K562 (cell line): ENCODE results near the gene RNASEH2C. TPM values are rescaled to one million over a fixed set of nuclear protein-coding genes. Genes with fewer than 3 reads are reported as not detected.

Experiments
- ATAC-seq: fragments of 200-7000 bp; cut with Tn5 transposase; 3 replicates; pipeline ENCODE4 v1.9.1; 2020; ENCODE audit warnings: moderate library complexity
- BruUV-seq: library from RNA; stranded (reverse); fragments of 400-500 nt; replicated peaks from 2 replicates; lab custom pipeline; 2021; lab: Mats Ljungman, UMichigan
- CTCF ChIA-PET: fragments of 300-600 bp; formaldehyde crosslinking; extraction: SDS; loops from one replicate; lab custom pipeline; 2021; ENCODE audit warnings: low intra/inter-chr PET ratio; lab: Yijun Ruan, JAX
- POLR2A ChIA-PET: fragments of 300-600, 350-650 bp; sonication (Branson Sonifier 250); formaldehyde crosslinking; extraction: SDS; loops from one replicate; lab custom pipeline; 2021; ENCODE audit warnings: antibody characterized with exemption, inconsistent platforms; lab: Yijun Ruan, JAX
- DNase-seq, 4 experiments: peaks; one replicate each; pipeline versions ENCODE4 v3.0.0 to v3.0.0-alpha.2; 2011 to 2018; ENCODE audit warnings: low spot score in 3 of 4, mixed read lengths in 3 of 4; ENCODE audit errors: extremely low read depth in 1 of 4
- FAIRE-seq: peaks from 2 replicates; lab custom pipeline; 2011; peaks lifted over from hg19 to GRCh38; lab: Jason Lieb, UNC
- H2AFZ ChIP-seq: 2 replicates; pipeline ENCODE4 v1.6.0; 2011; ENCODE audit warnings: low read depth, low read length, control low read depth, inconsistent platforms
- H3K27ac ChIP-seq: fragments of 200-600 bp; 3 replicates; pipeline ENCODE4 v1.8.0; 2011; ENCODE audit warnings: low read depth, mild to moderate bottlenecking, control low read depth, inconsistent platforms, low read length, moderate library complexity, mixed read lengths; ENCODE audit errors: extremely low read depth
- H3K27me3 ChIP-seq, 2 experiments: fragments of 300-600 bp in 1 of 2; 2 replicates in 1 of 2; 3 replicates in 1 of 2; pipeline versions ENCODE4 v1.6.0 to v1.8.0; 2011; ENCODE audit warnings: inconsistent platforms in 2 of 2, low read length in 2 of 2, mild to moderate bottlenecking in 1 of 2, mixed read lengths in 1 of 2, moderate library complexity in 1 of 2; ENCODE audit not compliant: control insufficient read depth in 2 of 2, insufficient read depth in 2 of 2
- H3K36me3 ChIP-seq: fragments of 300-600 bp; 3 replicates; pipeline ENCODE4 v1.8.0; 2011; ENCODE audit warnings: mild to moderate bottlenecking, low read length, inconsistent platforms; ENCODE audit not compliant: control insufficient read depth, insufficient read depth
- H3K4me1 ChIP-seq, 2 experiments: fragments of 200-600 bp in 1 of 2; replicated peaks in 1 of 2; 2 replicates in 1 of 2; 3 replicates in 1 of 2; pipeline versions ENCODE4 v1.5.1 to v1.8.0; 2011; ENCODE audit warnings: inconsistent platforms in 2 of 2, low read length in 2 of 2, mild to moderate bottlenecking in 1 of 2, mixed read lengths in 1 of 2, moderate library complexity in 1 of 2; ENCODE audit not compliant: control insufficient read depth in 2 of 2, insufficient read depth in 2 of 2
- H3K4me2 ChIP-seq: 2 replicates; pipeline ENCODE4 v1.6.1; 2011; ENCODE audit warnings: low read length, control low read depth, inconsistent platforms, mixed read lengths; ENCODE audit not compliant: insufficient read depth
- H3K4me3 ChIP-seq: fragments of 200-600 bp; sonication (generic), shearing (Covaris generic); 2 replicates; pipeline ENCODE4 v1.5.1; 2016; ENCODE audit warnings: control low read depth, inconsistent platforms
- H3K79me2 ChIP-seq: fragments of 200-600 bp; 3 replicates; pipeline ENCODE4 v1.8.0; 2011; ENCODE audit warnings: low read length, inconsistent platforms; ENCODE audit not compliant: control insufficient read depth, insufficient read depth
- H3K9ac ChIP-seq, 2 experiments: 2 replicates each; pipeline versions ENCODE4 v1.6.0 to v1.6.1; 2011; ENCODE audit warnings: low read depth in 2 of 2, low read length in 2 of 2, control low read depth in 1 of 2, inconsistent platforms in 1 of 2, mild to moderate bottlenecking in 1 of 2, mixed read lengths in 1 of 2; ENCODE audit not compliant: insufficient read depth in 1 of 2
- H3K9me1 ChIP-seq: one replicate; pipeline ENCODE4 v1.6.0; 2011; ENCODE audit warnings: inconsistent platforms, mild to moderate bottlenecking, low read length, moderate library complexity; ENCODE audit not compliant: control insufficient read depth, insufficient read depth
- H3K9me3 ChIP-seq: replicated peaks from 2 replicates; pipeline ENCODE4 v1.5.1; 2011; ENCODE audit warnings: low read depth, low read length, inconsistent platforms; ENCODE audit not compliant: control insufficient read depth, insufficient read depth
- H4K20me1 ChIP-seq: replicated peaks from 2 replicates; pipeline ENCODE4 v1.6.1; 2011; ENCODE audit warnings: low read length, inconsistent platforms, mixed read lengths; ENCODE audit not compliant: control insufficient read depth, insufficient read depth
- BRD4 ChIP-seq: fragments of 200-600 bp; sonication (generic); IDR thresholded peaks from 2 replicates; pipeline ENCODE4 v1.6.1; 2017; ENCODE audit warnings: inconsistent platforms
- FOXK1 ChIP-seq: sonication (generic); formaldehyde crosslinking; IDR thresholded peaks from 2 replicates; pipeline ENCODE4 v1.8.0; 2022; ENCODE audit warnings: missing genetic modification reagents, mild to moderate bottlenecking, borderline replicate concordance
- ILF3 ChIP-seq: fragments of 450-650 bp; IDR thresholded peaks from 2 replicates; pipeline ENCODE4 v1.6.1; 2018; ENCODE audit warnings: antibody characterized with exemption, mild to moderate bottlenecking, moderate library complexity, borderline replicate concordance
- KLF16 ChIP-seq: IDR thresholded peaks from 2 replicates; pipeline ENCODE4 v1.6.1; 2016; ENCODE audit warnings: antibody characterized with exemption
- MYNN ChIP-seq, 2 experiments: sonication (generic); formaldehyde crosslinking in 1 of 2; IDR thresholded peaks; 2 replicates each; pipeline versions ENCODE4 v1.5.0 to v1.6.1; 2016 to 2020; ENCODE audit warnings: antibody characterized with exemption in 1 of 2, missing genetic modification reagents in 1 of 2
- PTTG1 ChIP-seq: fragments of 450-650 bp; IDR thresholded peaks from 2 replicates; pipeline ENCODE4 v1.6.1; 2016; ENCODE audit warnings: low read depth, mild to moderate bottlenecking, missing genetic modification characterization, missing compliant biosample characterization
- SMARCC2 ChIP-seq: fragments of 450-650 bp; IDR thresholded peaks from 2 replicates; pipeline ENCODE4 v1.6.1; 2017; ENCODE audit warnings: antibody characterized with exemption, moderate library complexity, mild to moderate bottlenecking, low read depth
- TAF7 ChIP-seq: fragments of 450-650 bp; IDR thresholded peaks from 2 replicates; pipeline ENCODE4 v1.6.1; 2016; ENCODE audit warnings: missing genetic modification characterization, missing compliant biosample characterization
- TAL1 ChIP-seq: fragments of 450-650 bp; IDR thresholded peaks from 2 replicates; pipeline ENCODE4 v1.6.1; 2016; ENCODE audit warnings: mild to moderate bottlenecking
- ZNF212 ChIP-seq: fragments of 450-650 bp; formaldehyde crosslinking; IDR thresholded peaks from 2 replicates; pipeline ENCODE4 v1.4.0; 2020; ENCODE audit warnings: mild to moderate bottlenecking
- ZNF695 ChIP-seq: fragments of 450-650 bp; formaldehyde crosslinking; IDR thresholded peaks from 2 replicates; pipeline ENCODE4 v1.4.0; 2020; ENCODE audit warnings: mild to moderate bottlenecking, moderate library complexity
- ZZZ3 ChIP-seq: fragments of 450-650 bp; IDR thresholded peaks from 2 replicates; pipeline ENCODE4 v1.6.1; 2016; ENCODE audit warnings: antibody characterized with exemption, mild to moderate bottlenecking, moderate library complexity
- WGBS: fragments of 100-300 bp; shearing (Covaris generic); methylation state at CpG from one replicate; pipeline ENCODE4 v1.1.6; 2016; ENCODE audit warnings: low coverage, mixed read lengths; ENCODE audit not compliant: insufficient coverage; ENCODE audit errors: missing lambda C conversion rate; 5-methylcytosine and 5-hydroxymethylcytosine counted together
- in situ Hi-C: fragments of 300-500 bp; cut with MboI; formaldehyde crosslinking; loops from 4 replicates; pipeline ENCODE4 v1.15.0; 2018; ENCODE audit warnings: inconsistent platforms, mixed read lengths
- intact Hi-C: fragments of 100-400 bp; cut with micrococcal nuclease; formaldehyde crosslinking; loops from 2 replicates; pipeline ENCODE4 v1.14.2; 2022
- polyA plus RNA-seq, 8 experiments: library from polyadenylated mRNA; depleted of rRNA in 4 of 8; stranded (reverse) in 5 of 8; unstranded in 3 of 8; fragments of >200 nt; fragmentation: Nextera tagmentation in 2 of 8; fragmentation: Illumina TruSeq in 1 of 8; extraction: Ambion mirVana in 2 of 8; extraction: Trizol in 1 of 8; gene quantifications; 2 replicates each; pipeline versions ENCODE4 v1.2.1 to v1.2.3, GENCODE V29; 2011 to 2014; ENCODE audit warnings: inconsistent platforms in 1 of 8, missing spikeins in 1 of 8
- total RNA-seq, 7 experiments: library from RNA; depleted of rRNA in 6 of 7; stranded (reverse); fragments of >200 nt in 6 of 7; fragmentation: Illumina TruSeq in 2 of 7; extraction: Trizol in 2 of 7; gene quantifications; 2 replicates each; pipeline versions ENCODE4 v1.2.1 to v1.2.3, GENCODE V29; 2011 to 2021; ENCODE audit warnings: low replicate concordance in 1 of 7
- TF ChIP-seq, protein P1 (sequence below): sonication (generic); formaldehyde crosslinking; IDR thresholded peaks from 2 replicates; pipeline ENCODE4 v1.8.0; 2023; ENCODE audit warnings: mild to moderate bottlenecking, missing genetic modification reagents
- TF ChIP-seq, protein P2 (sequence below): fragments of 250-450 bp; sonication (Bioruptor Pico); IDR thresholded peaks from 2 replicates; pipeline ENCODE4 v1.8.0; 2022; ENCODE audit warnings: moderate library complexity, mild to moderate bottlenecking, inconsistent platforms
- TF ChIP-seq, protein P3 (sequence below): fragments of 250-450 bp; sonication (Bioruptor Pico); IDR thresholded peaks from 2 replicates; pipeline ENCODE4 v1.5.0; 2021
- TF ChIP-seq, protein P4 (sequence below), 3 experiments: IDR thresholded peaks in 2 of 3; conservative IDR thresholded peaks in 1 of 3; 2 replicates each; pipeline ENCODE4 v1.5.1; 2011 to 2012; ENCODE audit warnings: low read length in 3 of 3, mild to moderate bottlenecking in 3 of 3, control low read depth in 2 of 3, improper control_type of control experiment in 1 of 3, inconsistent platforms in 1 of 3, low read depth in 1 of 3, mixed read lengths in 1 of 3, moderate library complexity in 1 of 3; ENCODE audit not compliant: insufficient read depth in 2 of 3

Gene RNASEH2C
- total and polyA plus RNA-seq, 9 of the 15 experiments (the other 6 are each of a cell fraction or from before 2014, with no cell fraction given): 5.4 to 78.2 (median 15.6) TPM

DNA sequence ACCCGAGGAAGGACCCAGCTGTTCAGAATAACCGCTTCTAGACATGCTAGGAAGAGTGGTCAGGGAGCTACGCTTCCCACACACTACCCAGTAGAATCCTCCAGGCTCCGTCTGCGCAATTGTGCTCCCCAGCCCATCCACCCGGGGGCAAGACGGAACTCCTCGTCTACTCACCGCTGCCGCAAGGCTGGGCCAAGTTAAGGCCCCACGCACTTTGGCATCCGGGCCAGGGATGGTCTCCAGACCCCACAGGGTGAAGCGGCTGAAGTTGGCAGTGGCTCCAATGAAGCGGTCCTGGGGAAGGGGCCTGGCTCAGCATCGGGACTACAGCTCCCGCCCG lies 757 bp downstream of the RNASEH2C start:
- Histone ChIP-seq H3K4me2 (peak overlapping the region; percentile 93), H3K79me2 (peaks cover 24% of the 10 kb centered on the region), H3K36me3 (peaks cover 48% of the 10 kb centered on the region), H3K9ac (peak overlapping the region; percentile 76 to 96), H3K9me1 (peaks cover 3% of the 10 kb centered on the region), H2AFZ (peak overlapping the region; percentile 97), H4K20me1 (peaks cover 15% of the 10 kb centered on the region), H3K9me3 (no peaks in the 10 kb centered on the region), H3K4me3 (peak overlapping the region; percentile 64), H3K27me3 (no peaks in the 10 kb centered on the region), H3K27ac (peak overlapping the region; percentile 65), H3K4me1 (peaks cover 12 to 22% of the 10 kb centered on the region in 2 experiments; a peak in 4 of 5 replicates)
- FAIRE-seq (peak; percentile 58), DNase-seq (peak in 3 of 4 experiments; percentile 46 to 55 (median 53)), ATAC-seq (peak; percentile 62)
- CTCF ChIA-PET: interaction anchor here (1.0 kb wide), 1 partner anchor 98 kb away, joined by 3 read pairs; no protein-coding TSS in a partner anchor
- POLR2A ChIA-PET: interaction anchor here (0.6 to 2.1 kb wide), 16 partner anchors 8 to 215 kb away, joined by 3 to 32 read pairs (median 4); partner anchors contain the start of gene KAT5
- in situ Hi-C loops (loop anchor here (10.0 kb wide), 1 partner anchor 275 kb away; no protein-coding TSS in a partner anchor), intact Hi-C loops (no loop called here)
- no TSS peak for BruUV-seq
- WGBS: under 1% methylated on average over 17 of the region's 17 CpGs
- TF ChIP-seq TAL1 (no peak), PTTG1 (no peak), ILF3 (no peak), ZZZ3 (no peak), ZNF212 (no peak), SMARCC2 (no peak), KLF16 (no peak), ZNF695 (no peak), BRD4 (no peak), MYNN (IDR thresholded peaks at IDR 0.05) (peak; percentile 35; the same call in 1 of the 2 replicates), MYNN (CRISPR knock-in tag; IDR thresholded peaks at IDR 0.05) (no peak), TAF7 (tag) (no peak), FOXK1 (CRISPR knock-in tag) (no peak)
- TF ChIP-seq, protein P1, sequence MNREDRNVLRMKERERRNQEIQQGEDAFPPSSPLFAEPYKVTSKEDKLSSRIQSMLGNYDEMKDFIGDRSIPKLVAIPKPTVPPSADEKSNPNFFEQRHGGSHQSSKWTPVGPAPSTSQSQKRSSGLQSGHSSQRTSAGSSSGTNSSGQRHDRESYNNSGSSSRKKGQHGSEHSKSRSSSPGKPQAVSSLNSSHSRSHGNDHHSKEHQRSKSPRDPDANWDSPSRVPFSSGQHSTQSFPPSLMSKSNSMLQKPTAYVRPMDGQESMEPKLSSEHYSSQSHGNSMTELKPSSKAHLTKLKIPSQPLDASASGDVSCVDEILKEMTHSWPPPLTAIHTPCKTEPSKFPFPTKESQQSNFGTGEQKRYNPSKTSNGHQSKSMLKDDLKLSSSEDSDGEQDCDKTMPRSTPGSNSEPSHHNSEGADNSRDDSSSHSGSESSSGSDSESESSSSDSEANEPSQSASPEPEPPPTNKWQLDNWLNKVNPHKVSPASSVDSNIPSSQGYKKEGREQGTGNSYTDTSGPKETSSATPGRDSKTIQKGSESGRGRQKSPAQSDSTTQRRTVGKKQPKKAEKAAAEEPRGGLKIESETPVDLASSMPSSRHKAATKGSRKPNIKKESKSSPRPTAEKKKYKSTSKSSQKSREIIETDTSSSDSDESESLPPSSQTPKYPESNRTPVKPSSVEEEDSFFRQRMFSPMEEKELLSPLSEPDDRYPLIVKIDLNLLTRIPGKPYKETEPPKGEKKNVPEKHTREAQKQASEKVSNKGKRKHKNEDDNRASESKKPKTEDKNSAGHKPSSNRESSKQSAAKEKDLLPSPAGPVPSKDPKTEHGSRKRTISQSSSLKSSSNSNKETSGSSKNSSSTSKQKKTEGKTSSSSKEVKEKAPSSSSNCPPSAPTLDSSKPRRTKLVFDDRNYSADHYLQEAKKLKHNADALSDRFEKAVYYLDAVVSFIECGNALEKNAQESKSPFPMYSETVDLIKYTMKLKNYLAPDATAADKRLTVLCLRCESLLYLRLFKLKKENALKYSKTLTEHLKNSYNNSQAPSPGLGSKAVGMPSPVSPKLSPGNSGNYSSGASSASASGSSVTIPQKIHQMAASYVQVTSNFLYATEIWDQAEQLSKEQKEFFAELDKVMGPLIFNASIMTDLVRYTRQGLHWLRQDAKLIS (CRISPR knock-in tag): no peak
- TF ChIP-seq, protein P2, sequence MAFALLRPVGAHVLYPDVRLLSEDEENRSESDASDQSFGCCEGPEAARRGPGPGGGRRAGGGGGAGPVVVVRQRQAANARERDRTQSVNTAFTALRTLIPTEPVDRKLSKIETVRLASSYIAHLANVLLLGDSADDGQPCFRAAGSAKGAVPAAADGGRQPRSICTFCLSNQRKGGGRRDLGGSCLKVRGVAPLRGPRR (CRISPR knock-in tag): no peak
- TF ChIP-seq, protein P3, sequence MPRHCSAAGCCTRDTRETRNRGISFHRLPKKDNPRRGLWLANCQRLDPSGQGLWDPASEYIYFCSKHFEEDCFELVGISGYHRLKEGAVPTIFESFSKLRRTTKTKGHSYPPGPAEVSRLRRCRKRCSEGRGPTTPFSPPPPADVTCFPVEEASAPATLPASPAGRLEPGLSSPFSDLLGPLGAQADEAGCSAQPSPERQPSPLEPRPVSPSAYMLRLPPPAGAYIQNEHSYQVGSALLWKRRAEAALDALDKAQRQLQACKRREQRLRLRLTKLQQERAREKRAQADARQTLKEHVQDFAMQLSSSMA (CRISPR knock-in tag): no peak
- TF ChIP-seq, protein P4, sequence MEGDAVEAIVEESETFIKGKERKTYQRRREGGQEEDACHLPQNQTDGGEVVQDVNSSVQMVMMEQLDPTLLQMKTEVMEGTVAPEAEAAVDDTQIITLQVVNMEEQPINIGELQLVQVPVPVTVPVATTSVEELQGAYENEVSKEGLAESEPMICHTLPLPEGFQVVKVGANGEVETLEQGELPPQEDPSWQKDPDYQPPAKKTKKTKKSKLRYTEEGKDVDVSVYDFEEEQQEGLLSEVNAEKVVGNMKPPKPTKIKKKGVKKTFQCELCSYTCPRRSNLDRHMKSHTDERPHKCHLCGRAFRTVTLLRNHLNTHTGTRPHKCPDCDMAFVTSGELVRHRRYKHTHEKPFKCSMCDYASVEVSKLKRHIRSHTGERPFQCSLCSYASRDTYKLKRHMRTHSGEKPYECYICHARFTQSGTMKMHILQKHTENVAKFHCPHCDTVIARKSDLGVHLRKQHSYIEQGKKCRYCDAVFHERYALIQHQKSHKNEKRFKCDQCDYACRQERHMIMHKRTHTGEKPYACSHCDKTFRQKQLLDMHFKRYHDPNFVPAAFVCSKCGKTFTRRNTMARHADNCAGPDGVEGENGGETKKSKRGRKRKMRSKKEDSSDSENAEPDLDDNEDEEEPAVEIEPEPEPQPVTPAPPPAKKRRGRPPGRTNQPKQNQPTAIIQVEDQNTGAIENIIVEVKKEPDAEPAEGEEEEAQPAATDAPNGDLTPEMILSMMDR (IDR thresholded peaks at IDR 0.05 in 2 of 3, conservative IDR thresholded peaks at IDR 0.05 in 1 of 3; ENCODE audit: insufficient read depth in 2 of 3, low read depth in 1 of 3, low read length in 3 of 3): peak in 1 of 3 experiments; percentile 30; a peak in 1 of 6 replicates
